GM04503 (cell line): Measurements from ENCODE around the gene ZNRD2.

Experiments
- DNase-seq: peaks from one replicate; pipeline ENCODE4 v3.0.0-alpha.2; 2012; ENCODE audit warnings: low read depth

ZNRD2 gene

GRCh38 chr11:65589444-65590239 lies 19.4 kb downstream of the ZNRD2 start:
- DNase-seq: no peak

DNA sequence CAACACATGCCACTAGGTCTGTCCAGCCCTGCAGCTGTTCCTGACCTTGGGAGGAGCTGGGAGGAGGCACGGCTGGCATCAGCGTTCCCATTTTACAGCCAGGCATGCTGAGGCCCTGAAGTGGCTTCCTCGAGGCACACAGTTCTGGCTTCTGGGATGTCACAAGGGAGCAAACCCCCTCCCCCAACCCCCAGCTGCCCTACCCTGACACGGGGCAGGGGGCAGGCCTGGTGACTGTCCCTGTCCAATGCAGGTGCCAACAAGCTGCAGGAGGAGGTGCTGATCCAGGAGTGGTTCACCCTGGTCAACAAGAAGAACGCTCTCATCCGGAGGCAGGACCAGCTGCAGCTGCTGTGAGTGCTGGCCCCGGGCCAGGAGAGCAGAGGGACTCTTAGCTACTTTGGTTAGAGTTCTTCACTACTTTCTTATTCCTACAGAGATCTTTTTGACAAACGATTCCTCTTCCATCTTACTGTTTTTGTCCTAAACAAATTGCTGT lies 20.0 kb downstream of the ZNRD2 start:
- no peak for DNase-seq

GRCh38 chr11:65591939-65592857 lies 21.9 kb downstream of the ZNRD2 start:
- DNase-seq: no peak

GRCh38 chr11:65592858-65593517 lies 22.7 kb downstream of the ZNRD2 start:
- no peak for DNase-seq

GRCh38 chr11:65593518-65594414 lies 23.5 kb downstream of the ZNRD2 start:
- DNase-seq: no peak

- DNase-seq: no peak
These were observed 24.9 kb downstream of the ZNRD2 start for GRCh38 chr11:65595131-65595530.

GRCh38 chr11:65595543-65596281 lies 25.4 kb downstream of the ZNRD2 start, which contains the start of gene KCNK7:
Gene KCNK7 (minus strand): TSS chr11:65595800. CDS start chr11:65595772, 28 bp downstream.
- no peak for DNase-seq

DNA sequence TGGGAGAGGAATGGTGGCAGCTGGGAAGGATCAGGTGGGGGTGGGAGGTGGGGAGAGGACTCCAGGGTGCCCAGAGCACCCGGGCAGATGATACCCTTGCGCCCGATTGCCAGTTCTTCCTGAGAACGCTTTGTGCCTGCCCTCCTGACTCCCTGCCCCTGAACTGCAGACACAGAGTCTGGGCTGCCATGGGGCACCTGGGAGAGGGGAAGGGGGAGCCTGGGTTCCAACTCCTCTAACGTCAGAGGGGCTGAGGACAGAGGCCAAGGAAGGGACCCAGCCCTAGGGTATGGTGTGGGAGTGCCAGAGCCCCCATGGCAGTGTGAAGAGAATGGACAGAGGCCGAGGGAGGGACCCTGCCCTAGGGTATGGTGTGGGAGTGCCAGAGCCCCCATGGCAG lies 26.2 kb downstream of the ZNRD2 start:
- DNase-seq: no peak

GRCh38 chr11:65598258-65598699 lies 28.0 kb downstream of the ZNRD2 start:
- no peak for DNase-seq

DNA sequence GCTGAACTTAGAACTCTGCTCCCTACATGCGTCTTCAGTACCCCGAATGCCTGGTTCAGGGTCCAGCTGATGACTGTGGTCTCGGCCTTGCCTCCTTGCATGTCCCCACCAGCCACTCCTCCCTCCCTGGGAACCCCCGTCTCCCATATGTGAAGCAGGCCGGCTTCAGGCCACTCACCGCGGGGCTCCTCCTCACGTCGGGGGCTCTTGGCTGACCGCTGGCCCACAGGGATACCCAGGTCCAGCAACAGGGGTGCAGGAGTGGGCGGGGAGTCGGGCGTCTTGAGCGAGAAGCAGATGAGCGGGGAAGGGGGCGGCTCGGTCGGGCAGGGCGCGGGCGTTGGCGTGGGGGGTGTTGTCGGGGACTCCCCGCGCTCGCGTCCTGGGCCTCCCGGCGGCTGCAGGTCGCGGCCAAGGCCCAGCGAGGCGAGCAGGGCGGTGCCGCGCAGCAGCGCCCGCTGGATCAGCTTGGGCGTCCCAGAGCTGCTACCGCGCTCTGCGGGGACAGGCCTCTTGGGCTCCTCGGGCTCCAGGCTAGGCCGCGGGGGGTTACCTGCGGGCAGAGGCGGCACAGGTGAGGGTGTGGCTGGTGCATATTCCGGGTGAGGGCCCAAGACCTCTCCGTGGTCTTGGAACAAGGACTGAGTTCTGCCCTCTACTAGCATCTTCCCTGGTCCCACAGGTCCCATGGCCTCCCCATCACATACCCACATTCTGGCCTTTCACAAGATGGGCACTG lies 29.1 kb downstream of the ZNRD2 start:
- DNase-seq: no peak

- no peak for DNase-seq
These were observed 29.6 kb downstream of the ZNRD2 start for GRCh38 chr11:65599955-65600246.

DNA sequence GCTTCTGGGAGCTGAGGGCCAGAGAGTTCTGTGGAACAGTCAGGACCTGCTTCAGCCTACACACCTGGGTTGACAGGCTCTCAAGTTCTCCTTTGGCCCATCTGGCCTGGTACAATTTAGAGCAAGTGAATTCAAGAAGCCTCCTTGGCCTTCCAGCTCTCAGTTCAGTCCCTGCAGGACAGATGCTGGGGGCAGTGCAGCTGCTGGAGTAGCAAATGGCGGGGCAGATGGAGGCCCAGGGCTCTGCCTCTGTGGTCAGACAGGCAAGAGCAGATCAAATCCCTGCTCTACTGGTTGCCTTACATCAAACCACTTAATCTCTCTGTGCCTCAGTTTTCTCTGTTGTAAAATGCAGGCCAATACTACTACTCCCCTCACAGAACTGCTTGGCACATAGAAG lies 34.0 kb downstream of the ZNRD2 start:
- DNase-seq: no peak

DNA sequence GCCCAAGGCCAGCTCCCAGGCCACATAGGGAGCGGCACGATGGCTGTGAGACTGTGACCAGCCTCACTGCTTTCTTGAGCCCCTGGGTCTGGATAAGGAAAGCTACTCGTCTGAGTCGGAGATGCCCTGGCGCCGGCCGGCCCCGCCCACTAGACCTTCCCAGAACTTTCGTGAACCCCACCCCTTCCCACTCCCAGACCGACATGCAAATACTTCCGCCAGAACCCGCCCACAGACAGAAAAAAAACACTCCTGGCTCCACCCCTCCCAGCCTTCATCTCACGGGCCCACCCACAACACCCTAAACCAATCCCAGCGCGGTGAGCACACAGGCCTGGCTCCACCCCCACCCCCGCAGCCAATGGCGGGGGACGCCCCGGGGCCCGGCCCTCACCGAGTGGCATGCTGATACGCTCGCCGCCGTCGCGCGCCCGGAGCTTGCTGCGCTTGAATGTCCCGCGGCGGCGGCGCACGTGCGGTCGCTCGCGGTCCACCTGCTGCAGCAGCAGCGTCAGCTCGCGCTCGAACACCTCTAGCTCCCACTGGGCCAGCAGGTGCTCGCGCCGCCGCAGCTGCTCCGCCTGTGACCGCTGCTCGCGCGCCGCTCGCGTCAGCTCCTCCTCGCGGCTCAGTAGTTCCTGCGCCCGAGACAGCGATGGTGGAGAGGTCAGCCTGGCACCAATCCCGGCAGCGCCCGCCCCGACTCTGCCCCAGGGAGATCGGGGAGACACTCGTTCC lies 36.8 kb downstream of the ZNRD2 start:
- peak; percentile 71 for DNase-seq

GRCh38 chr11:65607614-65608426 lies 37.5 kb downstream of the ZNRD2 start:
- no peak for DNase-seq

- DNase-seq: no peak
These were observed 39.0 kb downstream of the ZNRD2 start for GRCh38 chr11:65609229-65609628.

DNA sequence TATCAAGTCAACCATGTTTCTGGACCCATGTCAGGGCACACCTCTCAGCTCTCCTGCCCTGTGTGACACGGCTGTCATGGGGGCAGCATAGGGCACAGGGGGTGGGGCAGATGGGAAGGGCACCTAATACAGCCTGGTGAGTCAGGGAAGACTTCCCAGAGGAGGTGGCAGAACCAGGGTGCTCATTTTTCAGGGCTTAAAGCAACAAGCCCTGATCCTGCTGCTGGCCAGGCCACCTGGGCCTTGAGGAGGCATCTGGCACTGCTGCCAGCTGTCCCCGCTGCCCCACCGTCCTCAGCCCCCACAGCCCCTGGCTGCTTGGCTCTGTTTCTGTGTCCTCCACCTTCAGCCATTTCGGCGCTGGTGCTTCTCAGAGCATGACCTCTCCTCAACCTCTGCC lies 39.4 kb downstream of the ZNRD2 start:
- DNase-seq: no peak

DNA sequence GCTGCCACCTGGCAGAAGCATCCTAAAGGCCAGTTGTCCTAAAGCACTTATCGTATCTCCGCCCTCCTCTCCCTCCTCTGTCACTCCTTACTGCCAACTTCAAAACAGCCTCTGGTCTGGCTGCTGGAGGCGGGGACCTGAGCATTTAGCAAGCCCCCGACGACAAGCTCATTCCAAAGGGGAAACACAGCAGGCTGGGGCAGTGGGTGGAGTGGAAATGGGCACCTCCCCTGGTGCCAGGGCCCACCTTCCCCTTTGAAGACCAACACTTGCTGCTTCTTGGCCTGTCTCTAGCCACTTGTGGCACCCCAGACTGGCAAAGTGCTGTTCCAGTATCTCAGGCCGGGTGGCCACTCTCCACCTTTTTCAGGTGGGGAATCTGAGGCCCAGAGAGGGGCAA lies 40.1 kb downstream of the ZNRD2 start:
- DNase-seq: no peak

DNA sequence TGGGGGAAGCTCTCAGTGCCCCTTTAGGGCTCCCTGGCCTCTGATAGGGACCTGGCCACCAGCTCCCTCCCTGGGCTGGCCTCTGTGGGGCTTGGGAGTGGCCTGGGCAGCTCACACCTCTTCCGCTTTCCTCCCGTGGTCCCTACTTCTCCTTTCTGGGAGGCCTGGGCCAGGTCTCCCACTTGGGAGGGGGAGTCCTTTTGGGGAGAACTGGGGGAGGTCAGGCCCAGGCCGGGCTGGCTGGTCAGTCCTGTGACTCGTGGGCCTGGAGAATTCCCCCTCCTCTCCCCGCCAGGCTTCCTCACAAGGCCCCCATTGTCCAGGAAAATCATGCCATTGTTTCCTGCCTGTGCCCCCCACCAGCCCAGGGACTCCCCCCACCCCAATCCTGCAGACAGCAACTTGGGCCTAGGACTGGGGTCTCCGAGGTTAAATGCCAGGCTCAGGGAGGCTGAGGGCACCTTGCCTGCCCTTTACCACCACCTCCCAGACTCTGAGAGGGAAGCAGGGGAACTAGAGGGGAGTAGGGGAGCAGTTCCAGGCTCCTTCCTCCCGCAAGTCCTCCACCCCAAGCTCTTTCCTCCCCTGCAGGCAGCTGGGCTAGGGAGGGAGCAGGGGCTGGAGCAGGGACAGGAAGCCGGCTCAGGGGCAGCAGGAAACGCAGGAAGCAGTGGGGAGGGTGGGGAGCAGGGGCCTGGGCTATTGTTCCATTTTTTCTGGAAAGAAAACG lies 40.9 kb downstream of the ZNRD2 start:
- DNase-seq: no peak
